Measurements from ENCODE around the gene BRPF1. TPM values are rescaled to one million over a fixed set of nuclear protein-coding genes. Genes with fewer than 3 reads are reported as not detected.

Gene BRPF1
- total RNA-seq, 2 experiments from 2014 or later = 23.7 to 25.6 TPM

- no peak for TF ChIP-seq CTCF (IDR thresholded peaks at IDR 0.05)
- Mint-ChIP-seq H3K36me3 (ENCODE audit: low read depth) (peaks cover 45% of the 10 kb centered on the region), H3K27me3 (no peaks in the 10 kb centered on the region), H3K4me3 (peak overlapping the region; percentile 16), H3K9me3 (no peaks in the 10 kb centered on the region), H3K27ac (no peak overlapping the region), H3K4me1 (ENCODE audit: low read depth) (peaks cover 61% of the 10 kb centered on the region)
- ChIA-PET CTCF (interaction anchor here (0.6 to 1.3 kb wide), 2 partner anchors 32 to 82 kb away, joined by 3 read pairs; partner anchors contain the start of gene OGG1), POLR2A (interaction anchor here (3.6 kb wide), 1 partner anchor 12 kb away, joined by 26 read pairs; the partner anchor contains the start of genes ARPC4 and TADA3)
- H3K36me3 ChIP-seq (ENCODE audit: insufficient read depth, low read length) = peaks cover 54% of the 10 kb centered on the region
- H3K27me3 ChIP-seq (ENCODE audit: control insufficient read depth in 1 of 2, insufficient read depth in 2 of 2, low read length in 2 of 2) = no peaks in the 10 kb centered on the region
- no peak overlapping the region for H3K4me3 ChIP-seq (ENCODE audit: low read length)
- H3K27ac ChIP-seq (ENCODE audit: low read depth in 1 of 2, low read length in 2 of 2) = no peak overlapping the region
- H3K9me3 ChIP-seq (ENCODE audit: control insufficient read depth in 1 of 2, insufficient read depth in 1 of 2, low read length in 2 of 2) = no peaks in the 10 kb centered on the region
- ATAC-seq (ENCODE audit: poor library complexity) (no peak), DNase-seq (no peak)
- intact Hi-C loops (cut with DNase I, micrococcal nuclease) = no loop called here
- H3K4me1 ChIP-seq (ENCODE audit: insufficient read depth, low read length) = peaks cover 50% of the 10 kb centered on the region
Measured at GRCh38 chr3:9781551-9781950, 50.0 kb downstream of the BRPF1 start.

GRCh38 chr3:9781978-9782603, 50.6 kb downstream of the BRPF1 start:
- intact Hi-C loops (cut with DNase I, micrococcal nuclease) = no loop called here
- Mint-ChIP-seq H3K4me1 (ENCODE audit: low read depth) (peaks cover 65% of the 10 kb centered on the region), H3K4me3 (no peak overlapping the region), H3K27me3 (no peaks in the 10 kb centered on the region), H3K36me3 (ENCODE audit: low read depth) (peaks cover 50% of the 10 kb centered on the region), H3K9me3 (no peaks in the 10 kb centered on the region), H3K27ac (no peak overlapping the region)
- CTCF ChIA-PET = interaction anchor here (0.5 to 1.3 kb wide), 3 partner anchors 19 to 82 kb away, joined by 3 read pairs; partner anchors contain the start of gene OGG1
- Histone ChIP-seq H3K36me3 (ENCODE audit: insufficient read depth, low read length) (peaks cover 58% of the 10 kb centered on the region), H3K9me3 (ENCODE audit: control insufficient read depth in 1 of 2, insufficient read depth in 1 of 2, low read length in 2 of 2) (no peaks in the 10 kb centered on the region), H3K4me3 (ENCODE audit: low read length) (no peak overlapping the region), H3K4me1 (ENCODE audit: insufficient read depth, low read length) (peaks cover 53% of the 10 kb centered on the region), H3K27me3 (ENCODE audit: control insufficient read depth in 1 of 2, insufficient read depth in 2 of 2, low read length in 2 of 2) (no peaks in the 10 kb centered on the region), H3K27ac (ENCODE audit: low read depth in 1 of 2, low read length in 2 of 2) (no peak overlapping the region)
- no peak for TF ChIP-seq CTCF (IDR thresholded peaks at IDR 0.05)
- ATAC-seq (ENCODE audit: poor library complexity) (no peak), DNase-seq (no peak)
- POLR2A ChIA-PET = interaction anchor here (3.6 kb wide), 1 partner anchor 11 kb away, joined by 26 read pairs; the partner anchor contains the start of genes ARPC4 and TADA3

GRCh38 chr3:9782770-9783169, 51.2 kb downstream of the BRPF1 start:
- intact Hi-C loops (cut with DNase I, micrococcal nuclease) = no loop called here
- Histone ChIP-seq H3K27me3 (ENCODE audit: control insufficient read depth in 1 of 2, insufficient read depth in 2 of 2, low read length in 2 of 2) (no peaks in the 10 kb centered on the region), H3K9me3 (ENCODE audit: control insufficient read depth in 1 of 2, insufficient read depth in 1 of 2, low read length in 2 of 2) (no peaks in the 10 kb centered on the region), H3K4me1 (ENCODE audit: insufficient read depth, low read length) (peaks cover 55% of the 10 kb centered on the region), H3K36me3 (ENCODE audit: insufficient read depth, low read length) (peaks cover 65% of the 10 kb centered on the region), H3K4me3 (ENCODE audit: low read length) (no peak overlapping the region), H3K27ac (ENCODE audit: low read depth in 1 of 2, low read length in 2 of 2) (no peak overlapping the region)
- H3K4me1 Mint-ChIP-seq (ENCODE audit: low read depth) = peaks cover 65% of the 10 kb centered on the region
- CTCF ChIA-PET = interaction anchor here (0.5 to 1.3 kb wide), 3 partner anchors 19 to 55 kb away, joined by 3 to 4 read pairs (median 3); partner anchors contain the start of gene OGG1
- H3K4me3 Mint-ChIP-seq = no peak overlapping the region
- no peak for TF ChIP-seq CTCF (IDR thresholded peaks at IDR 0.05)
- H3K27me3 Mint-ChIP-seq = no peaks in the 10 kb centered on the region
- no peaks in the 10 kb centered on the region for H3K9me3 Mint-ChIP-seq
- DNase-seq (peak in 2 of 14 experiments; percentile 40 to 41), ATAC-seq (ENCODE audit: poor library complexity) (peak; percentile 37)
- no peak overlapping the region for H3K27ac Mint-ChIP-seq
- POLR2A ChIA-PET = interaction anchor here (3.6 kb wide), 1 partner anchor 10 kb away, joined by 26 read pairs; the partner anchor contains the start of genes ARPC4 and TADA3
- peaks cover 57% of the 10 kb centered on the region for H3K36me3 Mint-ChIP-seq (ENCODE audit: low read depth)
